GM18951 (cell line): ENCODE measurements around the gene ATAD3A.

Experiments
- POLR2A ChIP-seq: IDR thresholded peaks from 4 replicates; pipeline ENCODE4 v1.6.1; 2011; ENCODE audit warnings: mild to moderate bottlenecking; ENCODE audit not compliant: insufficient read length, insufficient read depth; ENCODE audit errors: extremely low read depth
- in situ Hi-C: fragments of 300-500 bp; cut with MboI; formaldehyde crosslinking; loops from one replicate; pipeline ENCODE4 v1.12.0; 2022; ENCODE audit warnings: low sequenced_read_pairs, mixed read lengths, inconsistent platforms; ENCODE audit not compliant: unreplicated experiment

The ATAD3A gene

GRCh38 chr1:1537626-1538250 lies 25.8 kb downstream of the ATAD3A start:
- in situ Hi-C loops: no loop called here
- TF ChIP-seq POLR2A: no peak

GRCh38 chr1:1538334-1538733 lies 26.4 kb downstream of the ATAD3A start:
- in situ Hi-C loops: no loop called here
- no peak for TF ChIP-seq POLR2A

- TF ChIP-seq POLR2A: no peak
- in situ Hi-C loops: no loop called here
These were observed 27.0 kb downstream of the ATAD3A start for GRCh38 chr1:1538989-1539309.

GRCh38 chr1:1539310-1540089 lies 27.5 kb downstream of the ATAD3A start:
- TF ChIP-seq POLR2A: no peak
- in situ Hi-C loops: no loop called here

- in situ Hi-C loops: no loop called here
- no peak for TF ChIP-seq POLR2A
These were observed 28.3 kb downstream of the ATAD3A start, which contains the start of gene TMEM240 for GRCh38 chr1:1540090-1540817. TMEM240 (minus strand) TSS chr1:1540624; CDS start chr1:1540346, 278 bp downstream.

GRCh38 chr1:1540818-1541628 lies 29.1 kb downstream of the ATAD3A start:
- in situ Hi-C loops: no loop called here
- TF ChIP-seq POLR2A: no peak

GRCh38 chr1:1541956-1542765 lies 30.2 kb downstream of the ATAD3A start:
- TF ChIP-seq POLR2A: no peak
- in situ Hi-C loops: no loop called here

GRCh38 chr1:1542766-1543705 lies 31.1 kb downstream of the ATAD3A start:
- in situ Hi-C loops: no loop called here
- no peak for TF ChIP-seq POLR2A

GRCh38 chr1:1543706-1544099 lies 31.7 kb downstream of the ATAD3A start:
- in situ Hi-C loops: no loop called here

GRCh38 chr1:1544544-1544943 lies 32.6 kb downstream of the ATAD3A start:
- in situ Hi-C loops: no loop called here
- TF ChIP-seq POLR2A: no peak

More at GRCh38 chr1:1543706-1544099, 31.7 kb downstream of the ATAD3A start:
- TF ChIP-seq POLR2A: no peak
